OCI-LY1 (cell line): ENCODE data around the gene ANKRD24.
A peak's percentile ranks its signal among the peaks of the same experiment; 100 is the strongest.
"Not testable (repeated sequence)": the region's sequence is repeated elsewhere in the genome, so short reads cannot be mapped to it uniquely, and the experiment has no call there.

Source experiments
- H2AFZ ChIP-seq: fragments of 200-600 bp; sonication (generic), shearing (Covaris generic); 2 replicates; pipeline ENCODE4 v1.6.0; 2014; ENCODE audit warnings: antibody characterized with exemption, mild to moderate bottlenecking, low read length
- H3F3A ChIP-seq: fragments of 200-600 bp; sonication (generic), shearing (Covaris generic); 2 replicates; pipeline ENCODE4 v1.6.0; 2014; ENCODE audit warnings: mild to moderate bottlenecking, antibody characterized with exemption, low read length, moderate library complexity; ENCODE audit not compliant: insufficient read depth
- H3K27ac ChIP-seq: fragments of 200-600 bp; sonication (generic); 2 replicates; pipeline ENCODE4 v1.5.1; 2014; ENCODE audit warnings: low read length, mixed run types, mild to moderate bottlenecking, low read depth; ENCODE audit not compliant: poor library complexity, severe bottlenecking
- H3K27me3 ChIP-seq: fragments of 200-600 bp; sonication (generic); 2 replicates; pipeline ENCODE4 v1.6.0; 2014; ENCODE audit warnings: antibody characterized with exemption, mild to moderate bottlenecking, low read length, moderate library complexity; ENCODE audit not compliant: insufficient read depth
- H3K36me3 ChIP-seq: fragments of 200-600 bp; sonication (generic); 2 replicates; pipeline ENCODE4 v1.6.1; 2014; ENCODE audit warnings: mild to moderate bottlenecking, antibody characterized with exemption, low read length, moderate library complexity, mixed read lengths; ENCODE audit not compliant: insufficient read depth
- H3K4me1 ChIP-seq: fragments of 200-600 bp; sonication (generic); 2 replicates; pipeline ENCODE4 v1.5.1; 2014; ENCODE audit warnings: mild to moderate bottlenecking, low read length, moderate library complexity; ENCODE audit not compliant: insufficient read depth, severe bottlenecking
- H3K4me2 ChIP-seq: fragments of 200-600 bp; sonication (generic), shearing (Covaris generic); 2 replicates; pipeline ENCODE4 v1.6.1; 2014; ENCODE audit warnings: low read length
- H3K4me3 ChIP-seq: fragments of 200-600 bp; sonication (generic); 2 replicates; pipeline ENCODE4 v1.5.1; 2014; ENCODE audit warnings: low read length, low read depth, mild to moderate bottlenecking, mixed read lengths; ENCODE audit not compliant: poor library complexity, severe bottlenecking
- H3K79me2 ChIP-seq: fragments of 200-600 bp; shearing (Covaris generic); 2 replicates; pipeline ENCODE4 v1.6.1; 2016; ENCODE audit warnings: mixed run types, low read length, mixed read lengths; ENCODE audit not compliant: insufficient read depth
- H3K9ac ChIP-seq: fragments of 200-600 bp; sonication (generic), shearing (Covaris generic); 2 replicates; pipeline ENCODE4 v1.6.1; 2014; ENCODE audit warnings: mild to moderate bottlenecking, low read length, mixed read lengths
- H3K9me2 ChIP-seq: fragments of 200-600 bp; sonication (generic), shearing (Covaris generic); 2 replicates; pipeline ENCODE4 v1.6.1; 2014; ENCODE audit warnings: low read depth, mild to moderate bottlenecking, low read length, mixed read lengths
- H3K9me3 ChIP-seq: fragments of 200-600 bp; shearing (Covaris generic); 2 replicates; pipeline ENCODE4 v1.6.1; 2014; ENCODE audit warnings: low read length, mixed read lengths
- H4K20me1 ChIP-seq: fragments of 200-600 bp; sonication (generic), shearing (Covaris generic); 2 replicates; pipeline ENCODE4 v1.6.0; 2016; ENCODE audit warnings: mild to moderate bottlenecking, low read length; ENCODE audit not compliant: insufficient read depth
- CTCF ChIP-seq: fragments of 200-600 bp; sonication (generic), shearing (Covaris generic); IDR thresholded peaks from 2 replicates; pipeline ENCODE4 v1.5.1; 2017; ENCODE audit warnings: mild to moderate bottlenecking, antibody characterized with exemption, low read length, moderate library complexity, mixed read lengths
- EZH2 ChIP-seq: fragments of 200-600 bp; sonication (generic), shearing (Covaris generic); IDR thresholded peaks from 2 replicates; pipeline ENCODE4 v1.8.0; 2017; ENCODE audit warnings: borderline replicate concordance, mixed run types, mild to moderate bottlenecking, antibody characterized with exemption, low read length, moderate library complexity, mixed read lengths

ANKRD24 gene

DNA sequence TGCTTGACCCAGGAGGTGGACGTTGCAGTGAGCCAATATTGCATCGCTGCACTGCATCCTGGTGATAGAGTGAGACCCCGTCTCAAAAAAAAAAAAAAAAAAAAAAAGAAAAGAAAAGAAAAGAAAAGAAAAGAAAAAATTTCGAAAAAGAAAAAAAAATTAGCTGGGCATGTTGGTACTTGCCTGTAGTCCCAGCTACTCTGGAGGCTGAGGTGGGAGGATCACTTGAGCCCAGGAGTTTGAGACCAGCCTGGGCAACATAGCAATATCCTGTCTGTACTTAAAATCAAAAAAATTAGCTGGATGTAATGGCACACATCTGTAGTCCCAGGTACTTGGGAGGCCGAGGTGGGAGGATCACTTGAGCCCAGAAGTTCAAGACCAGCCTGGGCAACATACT lies 49.6 kb downstream of the ANKRD24 start:
- not testable (repeated sequence) for H3K27ac ChIP-seq, H3K79me2 ChIP-seq, H3K4me2 ChIP-seq, H3K27me3 ChIP-seq, H3K9me3 ChIP-seq, H3K36me3 ChIP-seq, H3K4me3 ChIP-seq, H2AFZ ChIP-seq, H3F3A ChIP-seq, H3K9ac ChIP-seq, H4K20me1 ChIP-seq, H3K9me2 ChIP-seq, H3K4me1 ChIP-seq

DNA sequence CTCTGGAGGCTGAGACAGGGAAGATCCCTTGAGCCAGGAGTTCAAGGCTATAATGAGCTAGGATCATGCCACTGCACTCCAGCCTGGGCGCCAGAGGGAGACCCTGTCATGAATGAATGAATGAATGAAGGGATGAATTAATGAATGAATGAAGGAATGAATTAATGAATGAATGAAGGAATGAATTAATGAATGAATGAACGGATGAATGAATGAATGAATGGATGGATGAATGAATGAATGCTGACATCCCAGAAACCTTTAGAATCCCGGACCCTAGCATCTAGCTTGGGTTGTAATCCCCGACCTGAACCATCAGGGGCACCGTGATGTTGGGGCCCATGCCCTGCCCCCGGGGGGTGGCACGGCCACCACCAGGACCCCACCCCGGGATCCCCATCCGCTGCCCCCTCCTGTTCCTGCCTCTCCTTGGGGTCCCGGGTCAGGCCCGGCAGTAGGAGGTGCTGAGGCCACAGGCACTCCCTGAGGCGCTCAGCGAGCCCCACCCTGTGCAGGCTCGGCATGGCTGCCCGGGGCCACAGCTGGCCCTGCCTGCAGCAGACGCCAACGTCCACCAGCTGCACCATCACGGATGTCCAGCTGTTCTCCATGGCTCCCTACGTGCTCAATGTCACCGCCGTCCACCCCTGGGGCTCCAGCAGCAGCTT lies 50.3 kb downstream of the ANKRD24 start:
- no peak overlapping the region for H3K9ac ChIP-seq
- H3K27me3 ChIP-seq = no peaks in the 10 kb centered on the region
- no peak overlapping the region for H3K4me3 ChIP-seq
- no peak overlapping the region for H3K27ac ChIP-seq
- H3K4me2 ChIP-seq = no peak overlapping the region
- H3F3A ChIP-seq = no peaks in the 10 kb centered on the region
- H3K9me3 ChIP-seq = no peaks in the 10 kb centered on the region
- H4K20me1 ChIP-seq = no peaks in the 10 kb centered on the region
- H2AFZ ChIP-seq = no peak overlapping the region
- H3K9me2 ChIP-seq = no peaks in the 10 kb centered on the region
- no peaks in the 10 kb centered on the region for H3K79me2 ChIP-seq
- H3K36me3 ChIP-seq = no peaks in the 10 kb centered on the region
- no peak for TF ChIP-seq EZH2
- TF ChIP-seq CTCF = no peak
- no peaks in the 10 kb centered on the region for H3K4me1 ChIP-seq

DNA sequence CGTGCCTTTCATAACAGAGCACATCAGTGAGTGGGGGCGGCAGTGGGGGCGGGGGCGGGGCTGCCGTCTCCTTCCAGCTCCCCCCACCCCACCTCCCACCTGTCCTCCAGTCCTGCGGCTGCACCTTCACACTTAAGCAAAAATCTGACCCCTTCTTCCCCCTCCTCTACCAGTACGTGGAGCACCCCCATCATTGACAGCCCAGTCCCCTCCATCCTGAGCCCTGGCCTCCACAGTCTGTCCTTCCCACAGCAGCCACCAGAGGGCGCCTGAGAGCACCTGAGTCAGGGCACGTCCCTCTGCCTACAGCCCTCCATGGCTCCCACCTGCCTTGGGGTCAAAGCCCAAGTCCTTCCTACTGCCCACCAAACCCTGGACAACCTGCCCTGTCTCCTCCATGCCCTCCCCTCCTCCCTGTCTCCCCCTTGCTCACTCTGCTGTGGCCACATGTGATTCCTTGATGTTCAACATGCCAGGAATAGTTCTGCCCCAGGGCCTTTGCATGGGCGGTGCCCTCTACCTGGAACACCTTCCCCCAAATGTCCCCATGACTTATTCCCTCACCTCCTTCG lies 50.9 kb downstream of the ANKRD24 start:
- H3K27me3 ChIP-seq = no peaks in the 10 kb centered on the region
- H3K9me3 ChIP-seq = no peaks in the 10 kb centered on the region
- no peaks in the 10 kb centered on the region for H3K79me2 ChIP-seq
- no peak overlapping the region for H3K4me2 ChIP-seq
- TF ChIP-seq CTCF (peak; percentile 78), EZH2 (no peak)
- no peaks in the 10 kb centered on the region for H3K9me2 ChIP-seq
- no peaks in the 10 kb centered on the region for H3K4me1 ChIP-seq
- H3K9ac ChIP-seq = no peak overlapping the region
- H3K4me3 ChIP-seq = no peak overlapping the region
- H3K36me3 ChIP-seq = no peaks in the 10 kb centered on the region
- H3K27ac ChIP-seq = no peak overlapping the region
- no peak overlapping the region for H2AFZ ChIP-seq
- no peaks in the 10 kb centered on the region for H3F3A ChIP-seq
- H4K20me1 ChIP-seq = no peaks in the 10 kb centered on the region
